Neutrophil (primary cell): ENCODE data around the gene RABEPK.
"Not testable (repeated sequence)": the region's sequence is repeated elsewhere in the genome, so short reads cannot be mapped to it uniquely, and the experiment has no call there.

ENCODE experiments used
- H3K27ac ChIP-seq: fragments of 200-600 bp; sonication (generic); 2 replicates; pipeline ENCODE4 v1.5.1; 2016; ENCODE audit warnings: mild to moderate bottlenecking, moderate library complexity
- H3K27me3 ChIP-seq: fragments of 200-600 bp; sonication (generic); 2 replicates; pipeline ENCODE4 v1.6.0; 2016; ENCODE audit warnings: mild to moderate bottlenecking
- H3K36me3 ChIP-seq: fragments of 200-600 bp; sonication (generic); 2 replicates; pipeline ENCODE4 v1.5.1; 2017
- H3K4me1 ChIP-seq, 2 experiments: fragments of 200-600 bp in 1 of 2; sonication (generic) in 1 of 2; 1 replicate in 1 of 2; 2 replicates in 1 of 2; pipeline versions ENCODE4 v1.5.1 to v1.6.1; 2013 to 2016; ENCODE audit warnings: low read depth in 1 of 2, low read length in 1 of 2, mild to moderate bottlenecking in 1 of 2, moderate library complexity in 1 of 2; ENCODE audit not compliant: control insufficient read depth in 1 of 2, insufficient read depth in 1 of 2
- H3K4me3 ChIP-seq, 2 experiments: fragments of 200-600 bp in 1 of 2; sonication (generic) in 1 of 2; 1 replicate in 1 of 2; 2 replicates in 1 of 2; pipeline ENCODE4 v1.5.1; 2013 to 2016; ENCODE audit warnings: low read depth in 1 of 2, low read length in 1 of 2, mild to moderate bottlenecking in 1 of 2, moderate library complexity in 1 of 2
- H3K9me3 ChIP-seq: fragments of 200-600 bp; sonication (generic); 2 replicates; pipeline ENCODE4 v1.5.1; 2016
- CTCF ChIP-seq: fragments of 200-600 bp; sonication (generic); IDR thresholded peaks from 2 replicates; pipeline ENCODE4 v1.5.1; 2016; ENCODE audit warnings: antibody characterized with exemption

Gene RABEPK

GRCh38 chr9:125189011-125189360, 11.4 kb upstream of the RABEPK start:
- Histone ChIP-seq H3K4me1 (peaks cover 34 to 45% of the 10 kb centered on the region in 2 experiments), H3K27ac (peak overlapping the region; percentile 95), H3K9me3 (no peaks in the 10 kb centered on the region), H3K27me3 (no peaks in the 10 kb centered on the region), H3K36me3 (peaks cover 9% of the 10 kb centered on the region), H3K4me3 (peak overlapping the region; percentile 89 to 98)
- TF ChIP-seq CTCF, result no peak

GRCh38 chr9:125189361-125190289, 10.7 kb upstream of the RABEPK start, which contains the start of gene PPP6C:
TSS of gene PPP6C (minus strand) at chr9:125189803. CDS start at chr9:125189718, 85 bp downstream.
- Histone ChIP-seq H3K27ac (peak within 1 kb of the TSS; percentile 95), H3K9me3 (no peaks in the 10 kb centered on the region), H3K4me3 (peak within 1 kb of the TSS; percentile 89 to 98), H3K36me3 (peaks cover 9% of the 10 kb centered on the region), H3K27me3 (no peaks in the 10 kb centered on the region), H3K4me1 (peaks cover 40 to 45% of the 10 kb centered on the region in 2 experiments)
- TF ChIP-seq CTCF, result peak; percentile 84

GRCh38 chr9:125190361-125190801, 10.0 kb upstream of the RABEPK start:
- H3K36me3 ChIP-seq, result peaks cover 9% of the 10 kb centered on the region
- peak overlapping the region; percentile 95 for H3K27ac ChIP-seq
- no peaks in the 10 kb centered on the region for H3K27me3 ChIP-seq
- peak overlapping the region; percentile 89 to 98 for H3K4me3 ChIP-seq
- TF ChIP-seq CTCF, result no peak
- H3K4me1 ChIP-seq, result peaks cover 48 to 52% of the 10 kb centered on the region in 2 experiments
- H3K9me3 ChIP-seq, result no peaks in the 10 kb centered on the region

- H3K36me3 ChIP-seq, H3K4me3 ChIP-seq, H3K9me3 ChIP-seq, H3K27me3 ChIP-seq: not testable (repeated sequence)
- Histone ChIP-seq H3K4me1 (peaks cover 36 to 46% of the 10 kb centered on the region in 2 experiments), H3K27ac (peak overlapping the region; percentile 56)
Measured at GRCh38 chr9:125194466-125194865, 5.9 kb upstream of the RABEPK start.

- not testable (repeated sequence) for H3K27me3 ChIP-seq, H3K9me3 ChIP-seq, H3K4me3 ChIP-seq, H3K36me3 ChIP-seq
- peak overlapping the region; percentile 56 for H3K27ac ChIP-seq
- H3K4me1 ChIP-seq, result peaks cover 32 to 42% of the 10 kb centered on the region in 2 experiments
Measured at GRCh38 chr9:125195591-125195990, 4.8 kb upstream of the RABEPK start.

- Histone ChIP-seq H3K9me3 (no peaks in the 10 kb centered on the region), H3K27me3 (no peaks in the 10 kb centered on the region), H3K4me1 (peaks cover 14 to 16% of the 10 kb centered on the region in 2 experiments), H3K4me3 (no peak overlapping the region), H3K27ac (no peak overlapping the region), H3K36me3 (peaks cover 39% of the 10 kb centered on the region)
- no peak for TF ChIP-seq CTCF
Measured at GRCh38 chr9:125202846-125203618, 2.7 kb downstream of the RABEPK start.
